NCI-H345 treated with DMSO at 0.1 percent for 48 hours (cell line): ENCODE results near the gene SIGLEC11.

ENCODE experiments used
- DNase-seq: peaks from one replicate; lab custom pipeline; 2025; ENCODE audit not compliant: unreplicated experiment; lab: John Stamatoyannopoulos, UW

SIGLEC11 gene

DNA sequence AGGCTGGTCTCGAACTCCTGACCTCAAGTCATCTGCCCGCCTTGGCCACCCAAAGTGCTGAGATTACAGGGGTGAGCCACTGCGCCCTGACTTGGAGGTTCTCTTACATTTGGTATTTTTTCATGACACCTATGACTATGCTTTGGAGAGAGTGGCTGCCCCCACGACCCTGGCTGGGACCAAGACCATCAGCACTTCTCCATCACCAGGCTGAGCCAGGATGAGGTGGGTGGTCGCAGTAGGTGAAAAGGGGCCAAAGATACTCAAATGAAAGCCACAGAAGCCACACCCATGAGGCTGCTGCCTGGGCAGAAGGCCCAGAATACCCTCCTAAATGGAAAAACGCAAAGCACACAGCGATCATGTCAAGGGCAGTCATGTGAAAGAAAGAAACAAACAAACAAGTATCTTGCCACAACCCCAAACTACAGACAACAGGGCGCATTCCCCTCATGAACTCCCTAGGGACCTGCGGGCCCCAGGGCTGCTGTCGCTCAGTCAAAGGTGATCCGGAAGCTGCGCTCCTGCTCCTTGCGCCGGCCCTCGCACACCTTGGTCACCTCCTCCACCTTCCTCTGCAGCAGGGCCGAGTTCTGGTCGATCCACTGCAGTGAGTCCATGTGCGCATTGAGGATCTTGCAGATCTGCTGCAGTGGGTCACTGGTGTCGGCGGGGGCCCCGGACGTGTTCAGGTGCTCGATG is 53.1 kb downstream of the SIGLEC11 start:
- no peak for DNase-seq

DNA sequence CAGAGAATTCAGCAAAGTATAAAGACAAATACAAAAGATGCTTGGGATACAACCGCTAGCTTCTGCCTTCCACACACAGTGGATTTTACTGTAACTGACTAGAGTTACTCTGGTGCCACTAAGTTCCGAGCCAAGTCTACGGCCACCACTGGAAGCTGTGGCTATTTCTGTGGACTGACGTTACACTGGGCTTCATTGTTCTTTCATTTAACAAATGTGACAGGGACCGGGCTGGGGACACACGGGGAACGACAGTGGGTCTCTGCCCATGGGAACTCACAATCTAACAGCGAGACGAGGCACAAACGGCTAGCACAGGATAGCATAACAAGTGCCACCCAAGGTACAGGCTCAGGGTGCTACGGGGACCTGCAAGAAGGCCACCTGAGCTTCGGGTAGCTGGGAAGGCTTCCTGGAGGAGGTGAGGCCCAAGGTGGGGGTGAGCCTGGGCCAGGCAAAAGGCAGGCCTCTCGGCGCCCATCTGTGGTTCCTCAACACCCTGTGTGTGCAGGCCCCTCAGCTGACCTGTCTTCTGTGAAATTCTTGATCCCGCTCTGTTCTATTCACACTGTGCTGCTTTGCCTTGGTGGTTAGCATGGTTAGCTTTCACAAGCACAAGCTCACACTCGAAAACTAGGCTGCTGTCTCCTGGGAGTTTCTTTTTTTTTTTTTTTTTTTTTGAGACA is 54.0 kb downstream of the SIGLEC11 start:
- no peak for DNase-seq

DNA sequence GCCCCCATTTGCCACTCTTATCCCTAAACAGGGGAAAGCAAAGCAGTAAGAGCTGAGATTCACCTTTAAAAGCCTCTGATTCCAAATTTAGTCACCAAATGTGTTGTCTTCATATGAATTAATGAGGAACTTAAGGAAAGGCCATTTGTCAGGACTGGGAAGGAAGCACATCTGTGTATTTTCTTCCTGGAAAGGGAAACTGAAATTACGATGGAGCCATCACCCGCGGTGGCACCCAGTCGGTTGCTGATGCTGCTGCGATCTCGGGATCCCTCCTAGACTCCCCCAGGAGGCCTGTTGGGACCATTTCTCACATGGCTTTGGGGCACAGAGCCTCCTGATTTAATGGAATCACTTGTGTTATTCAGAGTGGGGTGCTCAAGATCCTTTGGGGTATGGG is 56.8 kb downstream of the SIGLEC11 start:
- no peak for DNase-seq
